NCI-H345 (cell line): ENCODE data around the gene RCE1.

Experiments used
- DNase-seq: peaks from one replicate; lab custom pipeline; 2025; lab: John Stamatoyannopoulos, UW

Gene RCE1

DNA sequence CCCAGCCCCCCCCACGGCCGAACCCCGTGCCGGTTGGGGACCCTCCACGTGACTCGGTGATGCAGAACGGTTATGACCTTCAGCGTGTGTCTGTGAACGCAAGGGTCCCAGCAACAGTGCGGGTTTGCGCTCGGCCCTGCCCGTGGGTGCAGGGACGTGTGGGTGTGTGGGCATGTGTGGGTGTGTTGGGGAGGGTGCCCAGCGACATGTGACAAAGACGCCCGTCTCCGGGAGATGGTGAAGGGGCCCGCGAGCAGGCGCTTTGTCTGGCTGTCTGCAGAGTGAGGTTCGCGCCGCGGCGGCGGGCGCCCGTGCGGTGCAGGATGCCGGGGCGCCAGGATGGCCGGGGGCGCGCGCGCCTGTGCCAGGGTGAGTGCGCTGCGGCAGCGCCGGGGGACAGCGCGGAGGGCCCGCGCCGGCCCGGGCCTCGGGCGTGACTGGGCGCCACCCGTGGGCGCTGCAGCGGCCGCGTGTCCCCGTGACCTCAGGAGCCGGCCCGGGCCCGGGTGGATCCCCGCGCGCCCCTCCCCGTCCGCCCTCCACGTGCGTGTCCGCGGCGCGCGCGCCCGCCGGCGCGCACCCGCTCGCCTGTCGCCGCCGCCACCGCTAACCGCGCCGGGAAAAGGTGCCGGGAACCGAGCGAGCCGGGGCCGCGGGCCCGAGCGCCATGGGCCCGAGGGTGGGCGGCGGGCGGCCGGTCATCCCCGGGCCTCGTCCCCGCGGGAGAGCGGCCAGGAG lies 13.4 kb downstream of the RCE1 start, which contains the start of gene LRFN4:
TSS of gene LRFN4 (plus strand) at position 569 of the 738 bp plus-strand sequence. CDS start 681 bp downstream, outside the sequence.
- DNase-seq: peak; percentile 59

DNA sequence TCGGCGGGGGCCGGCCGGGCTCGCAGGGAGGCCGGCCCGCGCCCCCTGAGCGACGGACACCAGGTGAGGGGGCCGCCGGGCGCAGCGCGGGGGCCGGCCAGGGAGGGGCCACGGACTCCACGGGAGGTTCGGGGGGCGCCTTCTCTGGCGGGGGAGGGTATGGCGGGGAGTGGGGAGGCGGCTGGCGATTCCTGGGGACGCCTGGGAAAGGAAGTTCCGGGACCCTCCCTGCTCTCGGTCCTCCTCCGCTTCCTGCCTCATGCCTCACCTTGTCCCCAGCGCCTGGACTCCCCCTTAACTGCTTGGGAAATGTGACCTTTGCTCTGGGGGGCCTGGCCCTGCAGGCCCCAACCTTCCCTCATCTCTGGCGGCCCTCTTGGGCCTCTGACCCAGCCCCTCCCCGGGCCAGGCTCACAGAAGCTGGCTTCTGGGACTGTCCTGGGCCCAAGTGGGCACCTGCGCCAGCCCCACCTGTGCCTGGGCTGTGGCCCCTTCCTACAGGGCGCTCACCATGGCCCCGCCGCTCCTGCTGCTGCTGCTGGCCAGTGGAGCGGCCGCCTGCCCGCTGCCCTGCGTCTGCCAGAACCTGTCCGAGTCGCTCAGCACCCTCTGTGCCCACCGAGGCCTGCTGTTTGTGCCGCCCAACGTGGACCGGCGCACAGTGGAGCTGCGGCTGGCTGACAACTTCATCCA lies 14.1 kb downstream of the RCE1 start:
- DNase-seq: no peak

DNA sequence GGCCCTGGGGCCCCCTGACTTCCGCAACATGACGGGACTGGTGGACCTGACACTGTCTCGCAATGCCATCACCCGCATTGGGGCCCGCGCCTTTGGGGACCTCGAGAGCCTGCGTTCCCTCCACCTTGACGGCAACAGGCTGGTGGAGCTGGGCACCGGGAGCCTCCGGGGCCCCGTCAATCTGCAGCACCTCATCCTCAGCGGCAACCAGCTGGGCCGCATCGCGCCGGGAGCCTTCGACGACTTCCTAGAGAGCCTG lies 14.6 kb downstream of the RCE1 start:
- no peak for DNase-seq

DNA sequence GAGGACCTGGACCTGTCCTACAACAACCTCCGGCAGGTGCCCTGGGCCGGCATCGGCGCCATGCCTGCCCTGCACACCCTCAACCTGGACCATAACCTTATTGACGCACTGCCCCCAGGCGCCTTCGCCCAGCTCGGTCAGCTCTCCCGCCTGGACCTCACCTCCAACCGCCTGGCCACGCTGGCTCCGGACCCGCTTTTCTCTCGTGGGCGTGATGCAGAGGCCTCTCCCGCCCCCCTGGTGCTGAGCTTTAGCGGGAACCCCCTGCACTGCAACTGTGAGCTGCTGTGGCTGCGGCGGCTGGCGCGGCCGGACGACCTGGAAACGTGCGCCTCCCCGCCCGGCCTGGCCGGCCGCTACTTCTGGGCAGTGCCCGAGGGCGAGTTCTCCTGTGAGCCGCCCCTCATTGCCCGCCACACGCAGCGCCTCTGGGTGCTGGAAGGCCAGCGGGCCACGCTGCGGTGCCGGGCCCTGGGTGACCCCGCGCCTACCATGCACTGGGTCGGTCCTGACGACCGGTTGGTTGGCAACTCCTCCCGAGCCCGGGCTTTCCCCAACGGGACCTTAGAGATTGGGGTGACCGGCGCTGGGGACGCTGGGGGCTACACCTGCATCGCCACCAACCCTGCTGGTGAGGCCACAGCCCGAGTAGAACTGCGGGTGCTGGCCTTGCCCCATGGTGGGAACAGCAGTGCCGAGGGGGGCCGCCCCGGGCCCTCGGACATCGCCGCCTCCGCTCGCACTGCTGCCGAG lies 15.1 kb downstream of the RCE1 start:
- DNase-seq: no peak

DNA sequence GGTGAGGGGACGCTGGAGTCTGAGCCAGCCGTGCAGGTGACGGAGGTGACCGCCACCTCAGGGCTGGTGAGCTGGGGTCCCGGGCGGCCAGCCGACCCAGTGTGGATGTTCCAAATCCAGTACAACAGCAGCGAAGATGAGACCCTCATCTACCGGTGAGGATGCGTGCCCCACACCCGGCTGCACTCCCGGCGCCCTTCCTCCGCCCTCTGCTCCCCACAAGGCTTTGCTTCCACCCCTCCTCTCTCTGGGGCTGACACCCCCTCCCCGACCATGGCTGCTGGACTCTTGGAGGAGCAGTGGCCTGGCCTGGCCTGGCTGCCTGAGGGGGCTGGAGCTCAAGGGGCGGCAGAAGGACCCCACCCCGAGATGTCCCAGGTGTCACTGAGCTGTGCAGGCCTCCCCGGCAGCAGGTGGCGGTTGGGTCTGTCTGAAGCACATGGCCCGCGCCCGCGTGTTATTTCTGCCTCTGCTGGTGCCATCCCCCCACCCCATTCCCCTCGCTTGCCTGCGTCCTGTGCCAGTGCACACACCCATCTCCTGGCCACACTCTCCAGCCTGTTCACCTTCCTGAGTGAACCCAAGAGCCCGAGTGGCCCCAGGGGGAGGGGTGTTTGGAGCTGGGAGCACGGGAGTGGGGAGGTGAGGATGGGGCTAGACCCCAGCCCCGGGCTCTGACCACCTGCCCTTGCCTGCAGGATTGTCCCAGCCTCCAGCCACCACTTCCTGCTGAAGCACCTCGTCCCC lies 15.9 kb downstream of the RCE1 start:
- no peak for DNase-seq

DNA sequence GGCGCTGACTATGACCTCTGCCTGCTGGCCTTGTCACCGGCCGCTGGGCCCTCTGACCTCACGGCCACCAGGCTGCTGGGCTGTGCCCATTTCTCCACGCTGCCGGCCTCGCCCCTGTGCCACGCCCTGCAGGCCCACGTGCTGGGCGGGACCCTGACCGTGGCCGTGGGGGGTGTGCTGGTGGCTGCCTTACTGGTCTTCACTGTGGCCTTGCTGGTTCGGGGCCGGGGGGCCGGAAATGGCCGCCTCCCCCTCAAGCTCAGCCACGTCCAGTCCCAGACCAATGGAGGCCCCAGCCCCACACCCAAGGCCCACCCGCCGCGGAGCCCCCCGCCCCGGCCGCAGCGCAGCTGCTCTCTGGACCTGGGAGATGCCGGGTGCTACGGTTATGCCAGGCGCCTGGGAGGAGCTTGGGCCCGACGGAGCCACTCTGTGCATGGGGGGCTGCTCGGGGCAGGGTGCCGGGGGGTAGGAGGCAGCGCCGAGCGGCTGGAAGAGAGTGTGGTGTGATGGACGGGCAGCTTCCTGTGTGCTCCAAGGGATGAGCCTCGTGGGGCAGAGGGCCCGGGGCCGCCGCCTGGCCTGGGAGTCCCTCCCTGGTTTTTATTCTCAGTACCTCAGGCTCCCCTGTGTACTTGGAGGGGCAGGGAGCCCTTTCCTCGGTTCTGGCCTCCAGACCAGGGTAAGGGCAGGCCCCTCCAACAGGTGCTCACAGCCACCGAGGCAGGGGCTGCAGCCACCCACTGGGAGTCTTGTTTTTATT lies 16.6 kb downstream of the RCE1 start:
- no peak for DNase-seq

DNA sequence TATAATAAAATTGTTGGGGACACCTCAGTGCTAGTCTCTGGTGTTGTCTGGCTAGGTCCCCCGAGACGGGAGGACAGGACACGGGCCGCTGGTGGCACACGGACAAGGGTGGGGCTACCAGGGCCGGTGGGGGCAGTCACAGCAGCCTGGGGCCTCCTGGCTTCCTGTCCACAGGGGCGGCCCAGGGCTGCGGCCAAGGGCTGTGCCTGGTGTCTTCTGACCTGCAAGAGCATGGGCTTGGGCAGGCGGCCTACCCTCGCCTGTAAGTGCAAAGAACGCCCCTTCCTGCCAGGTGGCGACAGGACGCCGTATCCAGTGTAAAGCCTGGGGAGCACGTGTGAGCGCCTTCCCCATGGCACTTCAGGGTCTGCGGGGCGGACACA lies 17.2 kb downstream of the RCE1 start:
- DNase-seq: no peak

DNA sequence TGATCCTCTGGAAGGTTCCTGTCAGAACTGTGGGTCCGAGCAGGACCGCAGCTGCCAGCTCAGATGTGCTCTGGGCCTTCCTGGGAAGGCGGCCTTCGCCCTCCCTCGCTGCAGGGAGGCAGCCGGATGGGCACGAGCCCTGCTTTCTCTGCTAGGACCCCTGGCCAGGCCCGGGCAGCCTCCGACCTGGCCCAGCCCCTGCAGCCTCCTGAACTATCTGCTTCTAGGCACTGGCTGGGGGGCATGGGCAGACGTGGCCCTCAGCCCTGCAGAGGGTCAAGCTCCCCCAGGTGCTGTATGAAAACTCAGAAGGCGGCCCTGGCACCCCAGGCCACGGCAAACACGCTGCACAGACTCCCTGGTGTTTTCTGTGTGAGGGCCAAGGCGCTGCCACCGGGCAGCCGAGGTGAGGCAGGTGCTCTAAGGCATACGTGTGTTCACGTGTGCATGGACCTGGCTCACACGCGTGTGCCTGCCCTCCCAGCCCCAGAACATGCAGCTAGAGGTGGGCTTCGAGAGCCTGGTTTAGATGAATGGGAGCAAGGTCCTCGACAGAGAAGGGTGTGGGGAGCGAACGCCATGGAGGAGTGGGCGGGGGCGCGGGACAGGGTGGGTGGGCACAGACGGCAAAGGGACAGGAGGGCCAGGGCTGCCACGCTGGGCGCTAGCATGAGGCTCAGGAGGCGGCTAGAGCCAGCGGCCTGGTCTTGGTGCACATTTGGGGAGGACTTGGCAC lies 18.0 kb downstream of the RCE1 start:
- DNase-seq: no peak

DNA sequence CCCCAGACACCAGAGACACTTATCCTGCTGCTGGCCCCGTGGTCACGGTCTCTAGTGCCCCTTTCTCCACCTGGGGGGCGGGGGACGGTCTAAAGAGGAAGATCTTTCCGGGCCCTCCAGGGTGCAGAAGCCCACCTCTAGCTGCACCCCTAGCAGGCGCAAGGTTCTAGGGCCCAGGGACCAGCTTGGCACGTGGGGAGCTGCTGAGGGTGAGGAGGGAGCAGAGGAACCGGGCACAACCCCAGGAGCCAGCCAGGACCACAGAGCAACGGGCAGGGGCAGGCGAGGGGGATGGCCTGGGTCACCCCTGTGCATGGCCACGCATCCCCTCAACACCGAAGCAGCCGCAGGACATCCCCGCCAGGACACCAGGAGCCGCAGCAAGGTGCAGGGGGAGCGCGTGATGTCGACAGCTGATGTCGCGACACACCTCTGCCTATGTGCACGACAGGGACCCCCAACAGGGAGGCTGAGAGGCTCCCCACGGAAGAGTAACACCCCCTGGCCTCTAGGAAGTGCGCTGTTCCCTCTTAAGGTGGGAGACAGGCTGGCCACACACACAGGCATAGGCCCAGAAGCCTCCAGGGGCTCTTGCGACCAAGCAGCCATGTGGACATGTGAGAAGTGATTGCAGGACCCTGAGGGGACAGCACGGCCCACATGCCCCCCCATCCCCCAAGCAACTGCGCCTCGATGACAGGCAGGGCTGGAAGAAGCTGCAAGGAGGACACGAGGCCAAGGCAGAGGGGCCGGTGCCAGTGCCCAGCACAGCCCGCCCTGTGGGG lies 18.7 kb downstream of the RCE1 start:
- no peak for DNase-seq

DNA sequence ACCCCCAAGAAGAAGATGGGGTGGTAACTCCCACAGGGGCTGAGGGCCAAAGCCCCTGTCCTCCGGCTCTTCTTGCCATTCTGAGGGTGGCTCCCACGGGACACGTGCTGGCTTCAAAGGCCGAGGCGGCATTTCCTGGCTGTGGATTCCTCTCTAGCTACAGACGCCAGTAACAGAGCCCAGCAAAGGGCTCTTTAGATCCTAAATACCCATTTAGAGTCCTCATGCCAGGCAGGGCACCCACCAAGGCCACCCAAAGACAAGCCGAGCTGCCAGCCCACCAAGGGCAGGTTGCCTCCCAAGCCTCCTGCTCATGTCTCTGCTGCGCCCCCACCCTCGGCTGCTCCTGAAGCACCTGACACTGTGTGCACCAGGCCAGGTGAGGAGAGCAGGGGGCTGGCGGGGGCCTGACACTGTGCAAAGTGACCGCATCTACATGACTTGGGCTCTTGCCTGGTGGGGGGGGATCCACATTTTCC lies 19.4 kb downstream of the RCE1 start:
- no peak for DNase-seq

DNA sequence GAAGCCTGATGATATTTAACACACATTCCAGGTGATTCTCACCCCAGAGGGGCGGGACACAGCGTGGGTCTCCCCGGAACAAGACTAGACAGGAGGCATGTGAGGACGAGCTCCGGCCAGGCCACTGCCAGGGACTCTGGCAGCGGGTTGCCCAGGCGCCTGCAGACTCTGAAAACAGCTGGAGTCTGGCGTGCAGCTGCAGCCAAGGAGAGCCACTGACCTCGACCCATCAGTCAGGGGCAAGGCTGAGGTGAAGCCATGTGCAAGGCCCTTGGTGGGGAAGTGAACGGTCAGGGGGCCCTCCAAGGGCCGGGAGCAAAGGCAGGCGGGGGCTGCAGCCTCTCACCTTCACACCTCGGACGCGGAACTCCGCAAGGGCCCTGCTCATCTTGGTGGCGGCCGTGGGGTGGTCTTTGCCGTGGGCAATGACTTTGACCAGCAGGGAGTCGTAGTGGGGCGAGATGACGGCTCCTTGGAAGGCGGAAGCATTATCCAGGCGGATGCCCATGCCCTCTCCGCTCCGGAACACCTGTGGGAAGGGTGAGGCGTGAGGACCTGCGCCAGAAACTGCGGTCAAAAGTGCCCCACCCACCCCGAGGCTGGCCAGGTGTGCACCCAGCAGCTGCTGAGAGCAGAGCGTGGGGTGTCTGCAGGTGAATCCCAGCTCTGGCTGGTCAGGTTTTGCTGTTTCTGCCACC lies 20.3 kb downstream of the RCE1 start:
- DNase-seq: no peak

DNA sequence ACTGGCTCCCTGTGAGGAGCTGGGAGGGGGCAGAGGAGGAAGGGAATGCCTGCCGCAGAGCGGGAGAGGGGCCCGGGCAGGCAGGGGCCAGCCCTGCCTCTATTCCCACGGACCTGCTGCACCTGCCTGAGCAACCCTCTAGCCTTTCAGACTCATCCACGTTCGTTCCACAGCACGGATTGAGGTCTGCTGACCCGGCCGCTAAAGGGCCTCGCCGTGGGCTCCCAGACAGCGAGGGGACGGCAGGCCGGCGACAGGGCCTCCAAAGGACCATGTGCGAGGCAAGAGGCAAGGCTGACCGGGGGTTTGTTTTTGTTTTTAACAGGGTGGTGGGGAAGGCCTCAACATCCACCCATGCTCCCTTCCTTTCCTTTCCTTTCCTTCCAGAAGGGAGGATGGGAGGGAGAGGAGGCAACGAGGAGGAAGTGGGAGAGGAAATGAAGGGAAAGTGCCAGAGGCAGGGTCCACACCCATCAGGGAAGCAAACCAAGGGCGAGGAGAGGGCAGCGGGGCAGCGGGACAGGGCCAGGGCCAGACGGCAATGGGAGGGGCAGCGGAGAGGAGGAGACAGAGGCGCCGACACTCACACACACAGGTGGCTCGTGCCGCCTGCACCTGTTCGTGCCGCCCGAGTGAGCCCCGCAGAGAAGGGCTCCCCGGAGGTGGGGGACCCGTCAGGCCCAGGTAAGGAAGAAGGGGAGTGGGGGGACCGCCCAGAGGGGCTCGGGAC lies 21.1 kb downstream of the RCE1 start:
- DNase-seq: no peak

DNA sequence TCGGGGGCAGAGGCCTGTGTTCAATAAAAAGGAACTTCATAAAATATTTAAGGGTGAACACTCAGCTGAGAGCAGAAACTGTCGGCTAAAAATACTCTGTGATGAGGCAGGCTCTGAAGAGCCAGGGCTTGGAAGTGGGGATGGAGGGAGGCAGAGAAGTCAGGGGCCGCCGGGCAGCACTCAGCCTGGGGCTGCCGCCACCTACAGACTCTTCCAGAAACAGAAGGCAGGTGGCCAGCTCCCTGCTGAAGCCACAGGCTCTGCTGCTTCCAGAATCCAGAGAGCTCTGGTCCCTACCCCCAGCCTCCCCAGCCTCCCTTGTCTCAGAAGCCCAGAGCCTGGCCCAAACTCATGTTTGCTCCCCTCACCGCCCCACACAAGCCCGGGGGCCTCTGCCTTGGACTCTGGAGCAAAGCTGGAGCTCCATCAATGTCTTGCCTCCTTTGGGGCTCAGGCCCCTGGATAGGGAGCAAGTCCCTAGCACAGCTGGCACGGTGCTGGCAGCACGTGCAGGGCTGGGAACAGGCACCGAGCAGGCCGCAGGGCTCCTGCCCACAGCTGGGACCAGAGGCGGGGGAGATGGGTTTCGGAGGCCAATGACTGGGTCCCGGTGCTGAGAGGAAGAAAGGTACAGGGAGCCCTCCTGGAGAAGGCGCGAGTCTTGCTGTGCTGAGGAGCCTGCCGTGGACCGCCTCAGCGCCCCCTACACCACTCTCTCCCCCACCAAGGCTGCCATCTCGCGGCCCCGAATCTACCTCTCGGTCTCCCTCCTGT lies 21.9 kb downstream of the RCE1 start:
- DNase-seq: no peak

DNA sequence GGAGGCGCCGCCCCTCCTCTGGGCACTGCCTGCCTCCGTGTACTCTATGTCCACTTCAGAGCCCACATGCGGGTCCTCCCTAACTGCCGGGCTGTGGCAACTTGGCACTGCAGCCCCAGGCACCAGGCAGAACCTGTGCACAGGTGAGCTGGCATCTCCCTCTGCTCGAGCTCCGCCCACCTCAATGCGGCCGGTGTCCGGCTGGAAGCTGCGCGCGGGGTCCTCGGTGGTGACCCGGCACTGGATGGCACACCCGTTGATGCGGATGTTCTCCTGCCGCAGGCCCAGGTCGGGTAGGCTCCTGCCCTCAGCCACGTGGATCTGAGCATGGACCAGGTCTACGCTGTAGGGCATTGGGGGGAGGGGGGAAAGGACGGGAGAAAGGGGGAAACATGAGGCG lies 22.8 kb downstream of the RCE1 start:
- no peak for DNase-seq

DNA sequence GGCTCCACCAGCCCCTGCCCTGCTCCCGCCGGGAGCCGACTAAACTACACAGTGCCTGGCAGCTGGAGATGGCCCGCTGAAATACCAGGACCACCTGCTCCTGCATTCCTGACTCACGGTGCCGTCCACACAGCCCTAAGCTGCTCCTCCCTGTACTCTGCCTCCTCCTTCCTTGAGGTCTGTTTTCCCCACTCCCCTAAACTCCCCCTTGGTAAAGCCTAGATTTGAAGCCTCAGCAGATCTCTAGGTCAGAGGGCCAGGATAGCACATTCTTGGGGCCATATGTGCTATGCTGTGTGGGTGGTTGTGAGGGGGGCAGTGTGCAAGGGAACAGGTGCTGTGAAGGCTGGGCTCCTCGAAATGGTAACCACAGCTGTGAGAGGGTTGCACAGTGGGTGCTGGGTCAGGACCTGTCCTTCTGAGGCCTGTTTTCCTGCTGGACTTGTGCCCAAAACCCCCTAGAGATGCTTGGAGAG lies 23.3 kb downstream of the RCE1 start:
- DNase-seq: no peak

DNA sequence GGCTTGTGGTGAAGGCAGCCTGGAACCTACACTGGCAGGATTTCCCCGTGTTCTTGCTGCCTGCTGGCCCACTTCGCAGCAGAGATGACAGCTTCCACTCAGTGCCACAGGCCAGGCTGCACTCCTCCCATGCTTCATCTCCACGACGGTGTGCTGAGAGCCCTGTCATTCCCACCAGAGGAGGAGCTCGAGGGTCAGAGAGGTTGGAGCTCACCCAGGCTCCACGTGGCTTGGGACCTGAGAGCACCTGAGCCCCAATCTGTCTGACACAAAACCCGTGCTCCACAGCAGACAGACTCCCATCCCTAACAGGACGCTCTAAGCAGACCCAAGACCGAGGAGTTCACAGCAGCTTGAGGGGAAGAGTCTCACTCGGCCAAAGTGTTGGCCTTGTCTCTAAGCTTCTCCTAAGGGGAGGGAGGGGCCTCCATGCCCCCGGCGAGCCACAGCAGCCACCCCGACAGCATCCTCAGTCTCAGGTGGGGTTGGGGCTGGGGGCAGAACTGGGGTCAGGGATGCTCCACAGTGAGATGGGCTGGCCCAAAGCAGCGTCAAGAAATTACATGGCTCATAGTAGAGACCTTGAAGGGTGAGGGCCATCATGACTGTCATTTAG lies 24.3 kb downstream of the RCE1 start:
- DNase-seq: no peak

DNA sequence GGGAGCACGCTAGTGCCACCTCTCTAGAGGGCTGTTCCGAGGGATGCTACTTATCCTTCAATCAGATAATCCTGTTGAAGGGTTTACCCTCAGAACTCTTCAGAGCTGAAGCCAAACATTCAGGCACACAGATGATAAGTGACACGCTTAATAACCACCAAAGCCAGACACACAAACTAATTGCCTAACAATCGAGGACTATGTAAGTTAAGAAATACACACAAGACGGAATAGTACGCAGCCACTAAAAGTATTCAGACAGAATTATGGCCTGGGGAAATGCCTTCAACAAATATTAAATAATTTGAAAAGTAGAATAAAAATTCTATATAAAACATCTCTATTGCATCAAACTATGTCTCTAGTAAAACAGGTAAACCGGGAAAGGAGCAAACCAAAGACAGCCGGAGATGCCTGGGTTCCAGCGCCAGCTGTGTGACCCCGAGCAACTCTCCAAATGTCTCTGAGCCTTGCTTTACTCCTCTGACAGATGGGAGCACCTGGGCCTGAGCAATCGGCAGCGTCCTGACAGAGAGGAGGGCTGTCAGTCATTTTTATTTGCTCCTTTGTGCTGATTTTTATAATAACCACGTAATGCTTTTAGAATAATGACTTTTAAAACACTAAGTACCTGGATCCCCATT lies 25.0 kb downstream of the RCE1 start:
- DNase-seq: no peak
